Neutrophil (primary cell): ENCODE measurements around the gene EPS8.

Experiments
- H3K27ac ChIP-seq: fragments of 200-600 bp; sonication (generic); 2 replicates; pipeline ENCODE4 v1.5.1; 2016; ENCODE audit warnings: mild to moderate bottlenecking, moderate library complexity
- H3K27me3 ChIP-seq: fragments of 200-600 bp; sonication (generic); 2 replicates; pipeline ENCODE4 v1.6.0; 2016; ENCODE audit warnings: mild to moderate bottlenecking
- H3K36me3 ChIP-seq: fragments of 200-600 bp; sonication (generic); 2 replicates; pipeline ENCODE4 v1.5.1; 2017
- H3K4me1 ChIP-seq, 2 experiments: fragments of 200-600 bp in 1 of 2; sonication (generic) in 1 of 2; 1 replicate in 1 of 2; 2 replicates in 1 of 2; pipeline versions ENCODE4 v1.5.1 to v1.6.1; 2013 to 2016; ENCODE audit warnings: low read depth in 1 of 2, low read length in 1 of 2, mild to moderate bottlenecking in 1 of 2, moderate library complexity in 1 of 2; ENCODE audit not compliant: control insufficient read depth in 1 of 2, insufficient read depth in 1 of 2
- H3K4me3 ChIP-seq, 2 experiments: fragments of 200-600 bp in 1 of 2; sonication (generic) in 1 of 2; 1 replicate in 1 of 2; 2 replicates in 1 of 2; pipeline ENCODE4 v1.5.1; 2013 to 2016; ENCODE audit warnings: low read depth in 1 of 2, low read length in 1 of 2, mild to moderate bottlenecking in 1 of 2, moderate library complexity in 1 of 2
- H3K9me3 ChIP-seq: fragments of 200-600 bp; sonication (generic); 2 replicates; pipeline ENCODE4 v1.5.1; 2016
- CTCF ChIP-seq: fragments of 200-600 bp; sonication (generic); IDR thresholded peaks from 2 replicates; pipeline ENCODE4 v1.5.1; 2016; ENCODE audit warnings: antibody characterized with exemption

The EPS8 gene

GRCh38 chr12:15697201-15697600 lies 92.0 kb downstream of the EPS8 start:
- no peaks in the 10 kb centered on the region for H3K4me1 ChIP-seq
- no peaks in the 10 kb centered on the region for H3K36me3 ChIP-seq
- no peaks in the 10 kb centered on the region for H3K27me3 ChIP-seq
- H3K9me3 ChIP-seq, result no peaks in the 10 kb centered on the region
- TF ChIP-seq CTCF, result no peak
- no peak overlapping the region for H3K4me3 ChIP-seq
- H3K27ac ChIP-seq, result no peak overlapping the region

- H3K36me3 ChIP-seq, result no peaks in the 10 kb centered on the region
- no peak overlapping the region for H3K27ac ChIP-seq
- H3K4me3 ChIP-seq, result no peak overlapping the region
- no peak for TF ChIP-seq CTCF
- H3K9me3 ChIP-seq, result no peaks in the 10 kb centered on the region
- H3K4me1 ChIP-seq, result no peaks in the 10 kb centered on the region
- no peaks in the 10 kb centered on the region for H3K27me3 ChIP-seq
Measured at GRCh38 chr12:15693228-15693911, 95.8 kb downstream of the EPS8 start.

GRCh38 chr12:15691388-15691787 lies 97.8 kb downstream of the EPS8 start:
- no peaks in the 10 kb centered on the region for H3K27me3 ChIP-seq
- H3K4me3 ChIP-seq, result no peak overlapping the region
- no peak overlapping the region for H3K27ac ChIP-seq
- no peaks in the 10 kb centered on the region for H3K9me3 ChIP-seq
- H3K36me3 ChIP-seq, result no peaks in the 10 kb centered on the region
- H3K4me1 ChIP-seq, result no peaks in the 10 kb centered on the region
- TF ChIP-seq CTCF, result no peak

GRCh38 chr12:15690320-15690719 lies 98.9 kb downstream of the EPS8 start:
- H3K27ac ChIP-seq, result no peak overlapping the region

GRCh38 chr12:15689751-15690191 lies 99.4 kb downstream of the EPS8 start:
- no peak overlapping the region for H3K27ac ChIP-seq
- no peak for TF ChIP-seq CTCF
- no peaks in the 10 kb centered on the region for H3K4me1 ChIP-seq

More at GRCh38 chr12:15690320-15690719, 98.9 kb downstream of the EPS8 start:
- Histone ChIP-seq H3K4me3 (no peak overlapping the region), H3K27me3 (no peaks in the 10 kb centered on the region), H3K36me3 (no peaks in the 10 kb centered on the region), H3K4me1 (no peaks in the 10 kb centered on the region), H3K9me3 (no peaks in the 10 kb centered on the region)
- no peak for TF ChIP-seq CTCF

More at GRCh38 chr12:15689751-15690191, 99.4 kb downstream of the EPS8 start:
- Histone ChIP-seq H3K27me3 (no peaks in the 10 kb centered on the region), H3K9me3 (no peaks in the 10 kb centered on the region), H3K36me3 (no peaks in the 10 kb centered on the region), H3K4me3 (no peak overlapping the region)
